Skin epidermis (tissue), 12 donors: ENCODE results near the gene NKG7.

ENCODE experiments used
- H3K27ac ChIP-seq, 21 experiments: fragments of 200-600 bp; sonication (generic) in 11 of 21; one replicate each; pipeline ENCODE4 v1.5.0; 2020; ENCODE audit warnings: mild to moderate bottlenecking in 3 of 21, inconsistent platforms in 2 of 21, moderate library complexity in 2 of 21
- H3K4me3 ChIP-seq, 7 experiments: fragments of 200-600 bp; sonication (generic) in 2 of 7; one replicate each; pipeline ENCODE4 v1.5.0; 2020; ENCODE audit warnings: inconsistent platforms in 2 of 7, mild to moderate bottlenecking in 2 of 7, moderate library complexity in 1 of 7

The NKG7 gene

DNA sequence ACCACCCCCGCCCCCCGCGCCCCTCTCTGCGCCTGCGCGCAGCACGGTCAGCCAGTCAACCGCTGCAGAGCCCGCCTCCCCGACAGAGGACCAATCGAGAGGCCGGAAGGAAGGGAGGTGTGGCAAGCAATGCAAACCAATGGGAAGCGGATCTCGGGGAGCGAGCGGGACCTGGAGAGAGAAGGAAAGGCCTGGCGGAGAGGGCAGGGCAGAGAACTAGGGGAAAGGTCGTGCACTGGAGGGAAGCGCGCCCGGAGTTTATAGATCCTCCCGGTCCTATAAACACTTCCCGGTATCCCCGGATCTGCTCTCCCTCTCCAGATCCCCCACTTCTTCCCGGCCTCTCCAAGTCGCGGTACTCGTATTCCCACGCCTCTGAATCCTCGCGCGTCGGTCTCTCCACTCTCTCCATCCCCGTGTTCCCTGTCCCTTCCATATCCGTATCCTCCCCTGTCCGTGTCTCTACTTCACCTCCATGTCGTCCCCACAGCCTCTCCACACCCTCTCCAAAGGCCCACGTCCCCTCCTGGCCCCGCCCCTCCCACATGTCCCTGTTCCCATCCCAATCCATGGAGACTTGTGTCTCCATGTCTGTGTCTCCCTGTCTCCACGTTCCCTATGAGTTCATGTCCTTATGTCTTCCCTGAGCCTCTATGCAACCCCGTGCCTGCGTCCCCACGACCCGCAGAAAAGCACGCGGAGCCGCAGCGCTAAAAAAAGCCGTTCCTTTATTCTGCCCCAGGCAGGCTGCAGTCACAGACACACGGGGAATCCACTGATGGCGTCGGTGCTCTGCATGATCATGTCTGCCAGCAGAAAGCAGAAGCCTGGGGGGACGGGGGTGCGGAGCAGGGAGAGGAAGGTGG is 5.8 kb downstream of the NKG7 start:
- Histone ChIP-seq H3K4me3 (peak overlapping the region; percentile 62 to 84 (median 77)), H3K27ac (peak overlapping the region; percentile 48 to 98 (median 89))

DNA sequence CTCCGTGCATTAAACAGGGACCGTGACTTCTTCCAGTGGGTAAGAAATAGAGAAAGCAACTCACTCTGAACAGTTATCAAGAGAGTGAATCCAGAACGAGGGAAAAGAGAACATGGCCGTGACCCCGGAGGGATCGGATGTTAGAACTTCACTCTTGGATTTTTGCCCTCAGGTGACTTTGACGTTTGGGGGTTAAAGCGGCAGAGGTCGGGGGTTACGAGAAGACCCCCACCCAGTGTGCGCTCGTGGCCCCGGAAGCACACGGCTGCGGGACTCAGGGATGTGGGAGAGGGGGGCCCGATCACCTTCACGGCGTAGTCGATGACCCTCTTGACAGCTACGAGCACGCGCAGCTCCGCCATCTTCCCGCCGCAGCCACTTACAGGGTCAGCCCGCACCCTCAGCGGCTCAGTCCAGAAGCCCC is 6.5 kb downstream of the NKG7 start, which contains the start of gene ETFB:
Gene ETFB (minus strand): TSS at position 424 of the 424 bp plus-strand sequence. CDS start 62 bp downstream, at position 362.
- Histone ChIP-seq H3K27ac (peak within 1 kb of the TSS; percentile 48 to 98 (median 89)), H3K4me3 (peak within 1 kb of the TSS; percentile 62 to 84 (median 77))

DNA sequence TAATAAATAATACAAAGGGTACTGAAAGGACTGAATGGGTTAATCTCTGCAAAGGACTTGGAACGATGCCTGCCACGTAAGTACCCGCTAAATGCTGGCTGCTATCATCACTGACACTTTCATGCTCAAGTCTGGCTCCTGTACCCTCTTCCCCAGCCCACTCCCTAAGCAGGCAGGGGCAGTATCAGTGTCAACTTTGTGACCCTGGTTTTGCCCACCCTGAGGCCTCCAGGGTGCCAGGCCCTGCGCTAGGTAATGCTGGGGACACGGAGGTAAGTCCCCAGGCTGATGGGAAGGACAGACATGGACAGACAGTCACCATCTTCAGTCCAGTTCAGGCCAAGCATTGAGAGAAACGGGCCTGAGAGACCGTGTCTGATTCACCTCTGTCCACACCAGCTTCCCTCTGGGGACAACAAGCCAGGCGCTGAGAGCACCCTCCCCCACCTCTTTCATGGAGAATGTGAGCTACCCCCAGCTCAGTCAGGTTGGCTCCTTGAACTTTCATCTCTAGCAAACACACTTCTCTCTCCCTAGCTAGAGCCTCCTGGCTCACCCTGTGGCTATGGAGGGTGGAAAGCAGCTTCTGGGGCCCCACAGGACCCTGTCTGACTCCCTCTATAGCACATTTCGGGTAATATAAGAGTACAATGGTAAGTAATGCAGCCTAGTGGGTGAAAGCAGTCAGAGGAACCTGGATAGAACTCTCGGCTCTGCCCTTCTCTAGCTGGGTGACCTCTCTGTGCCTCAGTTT is 7.1 kb downstream of the NKG7 start:
- Histone ChIP-seq H3K4me3 (peak overlapping the region; percentile 62 to 84 (median 77)), H3K27ac (peak overlapping the region in 20 of 21 experiments; percentile 75 to 98 (median 89))

DNA sequence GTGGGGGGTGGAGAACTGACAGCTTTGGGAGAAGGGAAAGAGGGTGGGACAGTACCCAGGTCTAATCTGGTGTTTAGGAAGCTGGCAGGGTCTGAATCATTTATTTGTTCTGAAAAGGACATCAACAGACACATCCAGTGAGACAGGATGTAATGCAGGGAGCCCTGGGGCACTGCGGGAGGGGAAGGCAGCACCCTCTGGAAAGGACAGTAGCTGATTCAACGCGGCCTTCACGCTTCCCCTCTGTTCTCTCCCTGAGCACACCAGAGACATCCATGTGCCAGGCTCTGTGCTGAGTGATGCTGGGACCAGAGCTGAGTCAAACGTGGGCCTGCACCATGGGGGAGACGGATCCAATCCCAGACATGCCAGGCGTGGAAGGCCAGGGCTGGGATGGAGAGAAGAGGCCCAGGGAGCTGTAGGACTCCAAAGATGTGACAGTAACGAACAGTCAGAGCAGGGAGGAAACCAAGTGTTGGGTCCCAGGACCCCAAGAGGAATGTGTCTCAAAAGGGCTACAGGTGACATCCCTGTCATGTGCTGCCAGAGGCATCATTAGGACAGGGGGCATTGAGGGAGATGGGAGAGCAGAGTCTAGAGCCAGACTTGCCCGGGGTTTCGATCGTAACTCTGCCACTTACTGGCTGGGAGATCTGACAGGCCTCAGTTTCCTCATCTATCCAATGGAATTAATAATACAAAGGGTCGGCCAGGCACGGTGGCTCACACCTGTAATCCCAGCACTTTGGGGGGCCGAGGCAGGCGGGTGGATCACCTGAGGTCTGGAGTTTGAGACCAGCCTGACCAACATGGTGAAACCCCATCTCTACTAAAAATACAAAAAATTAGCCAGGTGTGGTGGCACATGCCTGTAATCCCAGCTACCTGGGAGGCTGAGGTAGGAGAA is 8.0 kb downstream of the NKG7 start:
- H3K27ac ChIP-seq = peak overlapping the region in 5 of 21 experiments; percentile 15 to 91 (median 21)
- H3K4me3 ChIP-seq = no peak overlapping the region

DNA sequence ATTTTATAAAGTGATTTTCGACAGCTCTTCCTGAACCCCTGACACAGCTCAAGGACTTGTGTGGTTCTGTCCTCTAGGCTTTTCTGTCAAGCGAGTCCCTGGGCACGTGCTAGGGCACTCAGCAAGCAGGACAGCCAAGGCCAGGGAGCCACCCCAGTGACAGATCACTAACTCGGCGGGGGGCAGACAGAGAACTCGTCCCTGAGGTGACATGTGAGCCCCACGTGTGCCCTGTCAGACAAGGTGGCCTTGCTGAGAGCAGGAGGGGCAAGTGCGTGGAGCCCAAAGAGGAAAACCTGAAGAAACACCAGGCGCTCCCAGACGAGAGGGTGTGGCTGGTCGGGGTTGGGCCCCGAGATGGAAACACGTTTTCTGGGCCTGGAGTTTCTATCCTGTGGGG is 11.2 kb downstream of the NKG7 start:
- Histone ChIP-seq H3K4me3 (no peak overlapping the region), H3K27ac (no peak overlapping the region)

DNA sequence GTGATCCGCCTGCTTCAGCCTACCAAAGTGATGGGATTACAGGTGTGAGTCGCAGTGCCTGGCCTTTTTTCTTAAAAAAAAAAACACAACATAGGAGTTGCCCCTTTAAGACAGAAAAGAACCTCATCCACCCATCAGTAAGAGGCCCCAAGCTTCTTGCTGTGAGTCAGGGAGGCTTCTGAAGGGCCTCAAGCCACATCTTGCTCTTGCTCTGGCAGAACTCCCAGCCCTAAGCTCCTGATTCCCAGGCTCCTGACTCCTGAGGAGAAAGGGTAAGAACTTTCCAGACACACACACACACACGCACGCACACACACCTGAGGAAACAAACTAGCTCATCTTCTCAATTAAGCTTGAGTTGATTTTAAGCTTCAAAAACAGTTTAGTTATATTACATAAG is 13.2 kb downstream of the NKG7 start:
- H3K27ac ChIP-seq = peak overlapping the region in 1 of 21 experiments; percentile 30
- no peak overlapping the region for H3K4me3 ChIP-seq

DNA sequence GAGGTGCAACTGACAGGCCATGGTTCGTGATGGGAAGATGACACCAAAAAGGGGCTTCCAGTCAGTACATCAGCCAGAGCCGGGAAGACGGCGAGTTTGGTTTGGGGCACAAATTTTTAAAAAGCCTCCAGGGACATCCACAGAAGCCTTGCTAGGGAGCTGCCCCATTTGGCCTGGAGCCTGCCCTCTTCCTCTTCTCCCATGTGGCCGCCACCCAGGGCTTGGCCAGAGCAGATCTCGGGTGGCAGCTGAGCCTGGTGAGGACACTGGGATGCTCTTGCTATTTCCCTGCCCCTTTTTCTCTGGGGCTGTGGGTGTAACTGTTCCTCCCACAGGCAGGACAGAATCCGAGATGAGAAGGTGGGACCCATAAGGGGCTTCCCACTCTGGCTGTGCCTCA is 14.5 kb downstream of the NKG7 start:
- Histone ChIP-seq H3K4me3 (no peak overlapping the region), H3K27ac (no peak overlapping the region)

DNA sequence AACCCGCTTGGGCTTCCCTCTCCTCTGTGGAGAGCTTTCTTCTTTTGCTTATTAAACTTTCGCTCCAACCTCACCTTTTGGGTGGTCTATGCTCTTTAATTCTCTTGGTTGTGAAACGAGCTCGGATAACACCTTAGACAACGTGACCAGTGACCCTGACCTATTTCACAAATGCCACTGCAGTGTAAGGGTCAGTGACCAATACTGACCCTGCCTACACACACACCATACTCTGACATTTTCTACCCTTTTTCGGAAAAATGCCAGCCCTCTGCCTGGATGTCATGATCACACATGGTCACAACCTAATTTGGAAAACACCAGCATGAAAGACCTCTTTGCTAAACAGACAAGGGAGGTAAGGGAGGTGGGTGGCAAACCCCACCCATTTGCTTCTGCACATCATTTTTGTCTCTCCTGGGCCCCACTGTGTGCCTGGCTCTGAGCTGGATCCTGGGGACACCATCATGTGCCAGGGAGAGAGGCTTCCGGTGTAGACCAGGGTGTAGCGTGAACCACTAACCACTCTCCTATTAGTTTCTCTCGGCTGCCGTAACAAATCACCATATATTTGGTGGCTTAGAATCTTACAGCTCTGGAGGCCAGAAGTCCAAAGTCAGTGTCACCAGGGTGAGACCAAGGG is 16.2 kb downstream of the NKG7 start:
- Histone ChIP-seq H3K4me3 (no peak overlapping the region), H3K27ac (no peak overlapping the region)

DNA sequence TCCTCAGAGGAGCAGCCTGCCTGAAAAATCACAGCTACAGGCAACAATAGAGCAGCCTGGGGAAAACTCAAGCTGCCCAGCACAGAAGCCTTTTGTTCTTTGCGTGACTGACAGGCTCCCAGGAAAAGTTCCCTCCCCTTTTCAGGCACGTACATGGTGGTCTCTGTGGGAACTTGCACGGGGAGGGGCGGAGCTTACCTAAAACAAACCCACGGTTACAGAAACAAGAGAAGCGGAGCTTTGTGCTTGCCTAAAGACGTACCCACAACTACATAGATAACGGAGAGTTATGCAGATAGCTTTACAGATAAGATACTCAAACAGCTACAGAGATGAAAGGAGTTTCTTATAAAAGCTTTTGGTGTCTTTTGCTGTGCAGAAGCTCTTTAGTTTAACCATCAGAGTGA is 17.7 kb downstream of the NKG7 start:
- H3K27ac ChIP-seq = peak overlapping the region in 1 of 21 experiments; percentile 78
- no peak overlapping the region for H3K4me3 ChIP-seq

DNA sequence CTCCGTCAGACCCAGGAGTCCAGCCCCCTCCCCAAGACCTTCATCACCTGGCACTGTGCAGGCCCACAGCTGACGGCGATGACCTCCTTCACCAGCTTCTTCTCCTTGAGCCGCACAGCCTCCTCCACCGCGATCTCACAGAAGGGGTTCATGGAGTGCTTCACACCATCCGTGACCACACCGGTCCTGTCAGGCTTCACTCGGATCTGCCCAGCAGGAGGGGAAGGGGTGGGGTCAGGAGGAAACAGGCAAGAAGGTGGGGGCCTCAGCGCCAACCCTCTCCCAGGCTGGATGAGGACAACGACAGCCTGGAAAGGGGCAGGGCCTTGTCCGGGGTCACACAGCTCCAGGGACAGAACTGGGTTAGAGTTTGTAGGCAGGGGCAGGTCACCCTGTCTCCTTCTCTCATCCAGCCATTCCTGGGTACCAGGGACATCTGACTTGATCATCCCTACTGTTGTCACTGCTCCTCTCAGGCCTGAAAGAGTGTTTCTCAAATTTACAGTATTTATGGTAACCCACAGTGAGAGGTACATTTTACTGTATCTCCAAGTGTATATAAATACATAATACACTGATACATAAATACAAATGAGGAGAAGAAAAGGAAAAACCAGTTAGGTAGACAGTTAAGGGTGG is 18.2 kb downstream of the NKG7 start:
- Histone ChIP-seq H3K27ac (peak overlapping the region in 5 of 21 experiments; percentile 2 to 78 (median 7)), H3K4me3 (no peak overlapping the region)

DNA sequence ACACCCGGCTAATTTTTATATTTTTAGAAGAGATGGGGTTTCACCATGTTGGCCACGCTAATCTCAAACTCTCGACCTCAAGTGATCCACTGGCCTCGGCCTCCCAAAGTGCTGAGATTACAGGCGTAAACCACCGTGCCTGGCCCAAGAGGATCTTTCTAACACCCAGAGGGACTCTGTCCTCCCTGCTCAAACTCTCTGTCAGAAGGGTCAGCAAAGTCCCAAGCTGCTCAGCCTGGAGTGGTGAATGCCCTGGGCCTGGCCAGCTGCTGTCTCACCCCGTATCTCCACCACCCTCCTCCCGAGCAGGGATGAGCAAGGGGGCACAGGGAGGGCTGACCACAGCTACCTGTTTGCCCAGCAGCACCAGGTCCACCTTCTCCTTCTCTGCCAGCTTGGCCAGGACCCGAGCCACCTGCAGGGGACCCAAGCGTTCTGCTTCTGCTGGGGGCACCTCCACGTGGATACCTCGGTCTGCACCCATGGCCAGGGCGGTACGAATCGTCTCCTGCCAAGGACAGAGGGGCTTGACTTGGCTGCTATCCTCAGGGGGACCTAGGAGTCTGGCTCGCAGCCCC is 19.6 kb downstream of the NKG7 start:
- no peak overlapping the region for H3K27ac ChIP-seq
- no peak overlapping the region for H3K4me3 ChIP-seq

DNA sequence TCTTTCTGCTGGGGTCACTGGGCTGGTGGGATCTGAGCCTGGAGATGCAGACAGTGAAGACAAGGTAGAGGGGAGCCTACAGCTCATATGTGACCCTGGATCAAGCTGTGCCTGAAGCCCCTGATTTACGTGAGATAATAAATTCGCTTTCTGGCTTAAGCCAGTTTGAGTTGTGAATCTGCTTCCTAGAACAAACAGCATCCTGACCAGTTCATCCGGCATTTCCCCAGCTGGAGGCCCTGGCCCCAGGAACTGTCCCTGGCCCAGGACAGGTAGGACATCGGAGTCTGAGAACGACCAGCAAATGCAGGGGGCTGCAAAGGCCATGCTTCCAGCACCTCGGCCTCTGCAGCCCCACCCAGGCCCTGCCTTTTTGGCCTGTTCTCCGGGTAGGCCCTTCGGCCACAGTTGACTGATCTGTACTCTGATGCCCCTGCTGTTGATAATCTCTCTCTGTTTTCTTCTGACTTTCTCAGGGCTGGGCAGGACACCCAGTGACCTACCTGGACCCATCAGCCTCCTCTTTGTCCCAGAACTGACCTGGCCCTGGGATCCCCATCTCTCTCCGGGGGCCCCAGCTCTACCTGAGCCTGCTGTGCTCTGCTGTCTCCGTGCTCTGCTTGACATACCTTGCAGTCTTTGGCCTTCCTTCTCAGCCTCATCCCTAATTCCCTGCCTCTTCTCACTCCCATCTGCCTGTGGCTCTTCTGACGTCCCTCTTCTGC is 21.0 kb downstream of the NKG7 start:
- peak overlapping the region in 1 of 21 experiments; percentile 11 for H3K27ac ChIP-seq
- H3K4me3 ChIP-seq = no peak overlapping the region

DNA sequence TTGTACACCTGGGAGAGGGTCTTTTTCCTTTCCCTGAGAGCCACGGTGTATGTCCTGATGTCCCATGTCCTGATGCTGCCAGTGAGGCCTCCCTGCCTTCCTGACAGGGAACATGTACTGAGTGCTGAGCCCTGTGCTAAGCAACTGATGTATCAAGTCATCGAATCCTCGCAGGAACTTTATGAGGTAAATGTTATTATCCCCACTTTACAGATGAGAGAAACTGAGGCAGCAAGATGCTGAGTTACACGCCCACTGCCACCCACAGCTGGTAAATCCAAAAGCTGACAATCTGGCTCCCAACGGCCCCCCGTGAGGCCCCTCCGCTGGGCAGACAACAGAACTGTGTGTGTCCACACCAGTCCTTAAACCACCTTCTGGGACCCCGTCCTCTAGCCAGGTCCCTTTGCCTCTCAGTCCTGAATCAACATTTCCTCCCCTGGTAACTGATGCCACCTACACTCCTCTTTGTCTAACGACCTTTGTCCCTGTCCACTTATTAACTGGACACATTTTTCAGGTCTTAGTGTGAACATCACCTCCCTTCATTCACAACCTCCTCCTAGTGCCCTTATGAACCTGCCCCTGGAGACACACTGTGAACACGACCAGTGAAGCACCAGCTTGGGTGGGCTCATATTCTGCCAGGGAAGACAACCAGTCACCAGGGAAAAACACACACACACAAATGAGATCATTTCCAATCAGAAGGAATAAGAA is 25.1 kb downstream of the NKG7 start:
- H3K4me3 ChIP-seq = no peak overlapping the region
- H3K27ac ChIP-seq = no peak overlapping the region

DNA sequence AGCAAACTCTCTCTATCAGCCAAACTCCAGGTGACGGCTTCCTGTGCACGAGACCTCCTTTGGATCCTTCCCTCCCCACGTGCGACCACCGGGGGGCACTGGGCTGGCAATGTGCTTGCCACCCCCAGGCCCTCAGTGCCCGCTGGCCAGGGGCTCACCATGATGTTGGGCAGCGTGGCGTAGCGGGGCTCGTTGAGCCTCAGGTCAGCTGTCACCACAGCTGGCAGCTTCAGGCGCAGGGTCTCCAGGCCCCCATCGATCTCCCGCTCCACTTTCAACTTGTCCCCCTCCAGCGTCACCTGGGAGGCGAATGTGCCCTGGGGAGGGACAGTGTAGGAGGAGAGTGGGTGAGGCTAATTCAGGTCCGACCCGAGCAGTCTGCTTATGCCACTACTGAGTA is 25.7 kb downstream of the NKG7 start:
- Histone ChIP-seq H3K27ac (no peak overlapping the region), H3K4me3 (no peak overlapping the region)

DNA sequence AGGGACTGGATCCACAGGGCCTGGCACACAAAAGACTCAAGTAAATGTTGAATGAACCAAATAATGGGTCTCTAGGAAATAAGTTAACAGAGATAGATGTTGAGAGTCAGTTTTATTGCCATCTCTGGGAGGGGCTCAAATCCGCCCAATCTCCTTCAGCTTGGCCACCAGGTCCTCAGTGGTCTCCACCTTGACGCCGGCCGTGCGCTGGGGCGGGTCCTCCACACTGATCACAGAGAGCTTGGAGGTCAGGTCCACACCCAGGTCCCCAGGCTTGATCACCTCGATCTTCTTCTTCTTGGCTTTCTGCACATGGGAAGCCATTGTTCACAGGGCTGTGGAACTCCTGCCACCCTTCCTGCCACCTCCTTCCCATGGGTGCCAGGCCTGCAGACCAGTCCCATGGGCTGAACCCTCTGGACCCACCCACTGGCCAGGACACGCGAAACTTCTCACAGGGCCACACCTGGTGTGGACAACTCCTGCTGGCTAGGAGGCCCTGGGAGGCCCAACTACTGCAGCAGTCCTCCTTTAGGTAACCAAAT is 27.3 kb downstream of the NKG7 start:
- Histone ChIP-seq H3K27ac (no peak overlapping the region), H3K4me3 (no peak overlapping the region)

DNA sequence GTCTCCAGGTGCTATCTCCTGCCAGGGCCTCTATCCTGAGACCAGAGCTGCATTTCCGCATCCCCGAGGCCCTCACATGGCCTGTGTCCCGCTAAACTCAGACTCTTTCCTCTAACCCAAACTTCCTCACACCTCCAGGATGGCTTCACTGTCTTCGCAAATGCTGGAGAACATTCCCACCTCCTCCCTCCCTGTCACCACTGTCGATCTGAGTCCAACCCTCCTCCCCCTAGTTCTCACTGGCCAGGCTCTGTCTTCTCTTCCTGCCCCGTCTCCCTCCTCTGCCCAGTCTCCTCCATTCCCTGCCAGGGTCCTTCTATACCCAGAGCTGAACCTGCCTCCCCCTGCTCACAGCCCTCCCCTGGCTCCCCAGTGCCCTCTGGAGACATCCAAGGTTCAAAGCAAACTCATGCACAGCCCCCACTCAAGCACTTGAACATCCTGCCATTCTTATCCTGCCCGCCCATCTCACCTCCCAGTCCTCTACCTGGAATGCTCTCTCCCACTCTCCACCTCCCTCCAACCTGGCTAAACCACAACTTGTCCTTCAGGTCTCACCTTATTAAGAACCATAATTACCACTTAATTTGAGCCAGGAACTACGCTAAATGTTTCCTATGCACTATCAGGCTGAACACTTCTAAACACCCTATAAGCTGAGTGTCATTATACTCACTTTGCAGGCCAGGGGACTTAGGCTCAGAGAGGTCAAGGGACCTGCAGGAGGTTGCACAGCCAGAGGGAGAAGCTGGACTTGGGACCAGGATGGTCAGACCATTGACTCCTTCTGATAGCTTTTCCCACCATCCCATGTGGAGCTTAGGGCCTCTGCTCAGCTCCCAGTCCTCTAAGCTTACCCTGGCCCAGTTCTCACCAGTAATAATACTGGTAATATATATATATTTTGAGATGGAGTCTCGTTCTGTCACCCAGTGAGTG is 29.6 kb downstream of the NKG7 start:
- Histone ChIP-seq H3K27ac (peak overlapping the region in 1 of 21 experiments; percentile 15), H3K4me3 (no peak overlapping the region)
